Measurements from ENCODE around the gene PIK3C2G. TPM values are rescaled to one million over a fixed set of nuclear protein-coding genes. Genes with fewer than 3 reads are reported as not detected.

Gene PIK3C2G
- total and polyA plus RNA-seq, 8 donors, result 0.60 to 3.2 (median 1.5) TPM

GRCh38 chr12:18559242-18559641, 297.9 kb downstream of the PIK3C2G start:
- FAIRE-seq (no peak), DNase-seq (no peak), ATAC-seq (no peak)
- Histone ChIP-seq H3K27ac (no peak overlapping the region), H3K36me3 (no peaks in the 10 kb centered on the region), H3K9me3 (no peaks in the 10 kb centered on the region), H3K4me1 (no peaks in the 10 kb centered on the region), H3K27me3 (no peaks in the 10 kb centered on the region), H3K4me3 (no peak overlapping the region)
- intact Hi-C loops (cut with DNase I), result no loop called here
- TF ChIP-seq CTCF (IDR thresholded peaks at IDR 0.05), result no peak
- 55 to 59% methylated on average over 1 of the region's 1 CpG for WGBS, 2 donors

GRCh38 chr12:18562531-18562930, 301.2 kb downstream of the PIK3C2G start:
- no peak for ATAC-seq
- DNase-seq, result no peak
- H3K27me3 ChIP-seq, result no peaks in the 10 kb centered on the region
- TF ChIP-seq CTCF (IDR thresholded peaks at IDR 0.05), result no peak
- FAIRE-seq, result no peak
- intact Hi-C loops (cut with DNase I), result no loop called here
- H3K36me3 ChIP-seq, result no peaks in the 10 kb centered on the region
- no peak overlapping the region for H3K4me3 ChIP-seq
- no peak overlapping the region for H3K27ac ChIP-seq
- 63 to 69% methylated on average over 4 of the region's 4 CpGs for WGBS, 2 donors
- no peaks in the 10 kb centered on the region for H3K4me1 ChIP-seq
- no peaks in the 10 kb centered on the region for H3K9me3 ChIP-seq

GRCh38 chr12:18564306-18564705, 303.0 kb downstream of the PIK3C2G start:
- FAIRE-seq (no peak), ATAC-seq (no peak), DNase-seq (no peak)
- Histone ChIP-seq H3K4me1 (no peaks in the 10 kb centered on the region), H3K27me3 (no peaks in the 10 kb centered on the region), H3K27ac (no peak overlapping the region), H3K9me3 (no peaks in the 10 kb centered on the region), H3K4me3 (no peak overlapping the region), H3K36me3 (no peaks in the 10 kb centered on the region)
- WGBS, 2 donors, result 72 to 88% methylated on average over 1 of the region's 1 CpG
- intact Hi-C loops (cut with DNase I), result no loop called here
- TF ChIP-seq CTCF (IDR thresholded peaks at IDR 0.05), result no peak

- 56 to 76% methylated on average over 2 of the region's 2 CpGs for WGBS, 2 donors
- H3K27me3 ChIP-seq, result no peaks in the 10 kb centered on the region
- no peak for DNase-seq
- FAIRE-seq, result no peak
- intact Hi-C loops (cut with DNase I), result no loop called here
- no peak for TF ChIP-seq CTCF (IDR thresholded peaks at IDR 0.05)
- no peaks in the 10 kb centered on the region for H3K9me3 ChIP-seq
- H3K36me3 ChIP-seq, result no peaks in the 10 kb centered on the region
- H3K4me1 ChIP-seq, result no peaks in the 10 kb centered on the region
- H3K27ac ChIP-seq, result no peak overlapping the region
- H3K4me3 ChIP-seq, result no peak overlapping the region
- ATAC-seq, result no peak
Observed at GRCh38 chr12:18567787-18568186, 306.5 kb downstream of the PIK3C2G start.

- ATAC-seq (no peak), DNase-seq (no peak), FAIRE-seq (no peak)
- no peak overlapping the region for H3K4me3 ChIP-seq
- H3K4me1 ChIP-seq, result no peaks in the 10 kb centered on the region
- intact Hi-C loops (cut with DNase I), result no loop called here
- no peak overlapping the region for H3K27ac ChIP-seq
- TF ChIP-seq CTCF (IDR thresholded peaks at IDR 0.05), result no peak
- no peaks in the 10 kb centered on the region for H3K36me3 ChIP-seq
- no peaks in the 10 kb centered on the region for H3K9me3 ChIP-seq
- no peaks in the 10 kb centered on the region for H3K27me3 ChIP-seq
- 81 to 93% methylated on average over 4 of the region's 4 CpGs for WGBS, 2 donors
Observed at GRCh38 chr12:18570543-18570942, 309.2 kb downstream of the PIK3C2G start.

Measured in pancreas (tissue), 10 donors.